CMK (cell line): ENCODE data around the gene FOXA2.

Experiments
- DNase-seq: peaks from one replicate; pipeline ENCODE4 v3.0.0-alpha.2; 2010; ENCODE audit warnings: low read depth

FOXA2 gene

DNA sequence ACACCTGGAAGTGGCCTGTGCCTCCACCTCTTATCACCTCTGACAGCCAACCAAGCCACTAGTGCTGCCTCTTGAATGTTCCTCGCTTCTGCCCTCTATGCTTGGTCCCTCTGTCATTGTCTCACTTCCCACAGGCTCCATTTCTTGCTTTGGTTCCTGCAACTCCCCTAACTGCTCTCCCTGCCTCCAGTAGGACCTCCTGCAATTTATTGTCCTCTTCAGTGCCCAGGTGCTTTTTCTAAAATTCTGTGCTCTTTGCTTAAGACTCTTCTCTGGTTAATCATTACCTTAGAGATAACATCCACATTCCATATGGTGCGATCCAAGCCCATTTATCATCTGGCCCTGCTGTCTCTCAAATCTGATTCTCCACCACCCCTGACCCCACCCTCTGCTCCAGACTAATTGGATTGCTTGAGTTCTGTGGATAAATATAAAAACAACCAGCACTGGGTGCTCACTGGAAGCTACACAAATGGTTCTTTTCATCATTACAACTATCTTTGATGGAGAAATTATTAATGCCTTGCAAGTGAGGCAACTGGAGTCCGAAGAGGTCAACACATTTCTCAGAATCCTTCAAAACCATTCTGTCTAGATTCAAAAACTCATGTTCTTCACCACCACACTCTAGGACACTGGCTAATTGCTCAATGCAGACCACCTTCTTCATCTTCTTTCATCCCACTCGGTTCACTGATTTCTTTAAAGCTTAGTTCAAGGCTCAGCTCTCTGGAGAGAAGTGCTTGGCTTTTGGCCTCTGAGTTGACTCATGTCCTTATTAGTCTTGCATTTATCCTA is 47.2 kb downstream of the FOXA2 start:
- no peak for DNase-seq

DNA sequence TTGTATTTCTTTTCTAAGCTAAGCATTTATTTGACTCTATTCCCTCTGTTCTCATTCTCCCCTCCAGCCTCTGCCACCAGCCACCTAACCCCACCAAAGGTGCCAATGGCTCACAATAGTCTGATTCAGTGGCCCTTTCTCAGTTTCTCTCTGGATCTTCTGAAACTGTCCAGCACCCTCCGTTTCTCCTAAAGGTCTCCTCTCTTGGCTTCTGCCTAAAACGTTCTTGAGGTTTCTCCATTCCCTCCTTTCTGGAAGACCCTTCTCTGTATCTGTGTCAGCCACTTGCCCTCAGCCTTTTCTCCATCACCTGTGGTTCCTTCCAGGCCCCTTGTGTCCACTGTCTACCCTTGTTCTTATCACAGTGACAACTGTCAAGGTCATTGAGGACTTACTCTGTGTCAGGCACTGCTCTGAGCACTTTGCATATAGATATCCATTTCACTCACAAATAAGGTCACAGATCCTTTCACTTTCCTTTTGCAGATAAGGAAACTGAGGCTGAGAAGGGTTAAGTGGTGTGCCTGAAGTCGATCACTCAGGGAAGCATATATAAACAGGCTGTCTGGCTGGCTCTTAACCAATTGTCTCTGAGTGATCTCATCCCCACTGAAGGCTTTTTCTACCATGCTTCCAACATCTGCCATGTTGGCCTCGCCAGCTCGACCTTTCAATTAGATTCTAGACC is 48.1 kb downstream of the FOXA2 start:
- DNase-seq: no peak

DNA sequence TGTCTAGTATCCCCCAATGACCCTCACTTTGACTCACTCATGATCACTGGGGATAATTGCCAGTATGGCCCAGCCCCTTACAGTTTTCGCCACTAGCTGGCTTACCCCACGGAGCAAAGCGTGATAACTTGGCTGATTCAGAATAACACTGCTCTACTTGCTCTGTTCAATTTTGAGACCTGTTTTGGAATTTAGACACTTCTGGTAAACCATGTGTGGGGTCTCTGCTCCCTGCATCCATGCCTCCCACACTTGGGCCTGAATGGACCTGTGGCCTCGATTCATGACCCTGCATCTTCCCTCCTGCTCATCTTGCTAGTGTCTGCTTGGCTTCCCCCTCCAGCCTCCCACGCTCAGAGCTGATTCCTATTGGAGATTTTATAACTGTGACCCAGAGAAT is 48.9 kb downstream of the FOXA2 start:
- DNase-seq: no peak

DNA sequence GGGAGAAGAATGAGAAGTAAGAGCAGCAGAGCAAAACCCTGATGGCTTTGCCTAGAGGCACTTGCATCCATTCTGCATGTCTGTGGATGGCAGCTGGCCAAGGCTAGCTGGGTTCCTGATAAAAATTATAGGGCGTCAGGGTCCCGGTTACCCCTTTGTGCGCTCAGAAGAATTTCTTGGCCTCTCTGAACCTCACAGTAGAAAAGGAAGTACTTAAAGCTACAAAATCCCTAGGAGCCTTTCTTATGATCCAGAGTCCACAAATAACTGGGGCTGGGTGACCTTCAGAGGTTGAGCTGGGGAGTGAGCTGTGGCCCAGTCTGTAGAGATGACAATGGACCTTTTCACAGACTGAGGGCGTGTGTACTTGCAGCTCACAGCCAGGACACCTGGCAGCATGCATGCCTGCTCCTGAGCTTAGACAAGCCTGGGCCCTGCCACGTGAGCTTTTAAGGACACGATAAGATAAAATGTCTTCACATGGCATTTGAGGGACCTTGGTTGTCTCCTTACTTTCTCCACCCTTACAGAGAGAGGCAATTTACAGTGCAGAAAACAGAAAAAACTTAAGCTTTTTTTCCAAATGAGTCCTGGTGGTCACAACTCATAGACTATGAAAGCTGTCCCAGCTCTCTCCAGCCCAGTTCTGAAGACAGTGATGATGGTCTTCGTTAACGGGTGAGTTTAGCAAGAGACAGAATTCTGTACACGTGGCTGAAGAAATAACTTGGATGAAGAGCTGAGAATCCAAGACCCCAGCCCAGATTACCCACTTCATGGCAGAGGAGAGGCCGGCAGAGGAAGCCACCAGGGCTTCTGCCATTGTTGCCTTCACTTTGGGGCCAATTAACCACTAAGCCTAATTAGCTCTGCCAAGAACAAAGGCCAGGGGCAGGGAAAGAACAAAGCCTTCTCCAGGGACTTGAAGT is 50.3 kb downstream of the FOXA2 start:
- DNase-seq: no peak

DNA sequence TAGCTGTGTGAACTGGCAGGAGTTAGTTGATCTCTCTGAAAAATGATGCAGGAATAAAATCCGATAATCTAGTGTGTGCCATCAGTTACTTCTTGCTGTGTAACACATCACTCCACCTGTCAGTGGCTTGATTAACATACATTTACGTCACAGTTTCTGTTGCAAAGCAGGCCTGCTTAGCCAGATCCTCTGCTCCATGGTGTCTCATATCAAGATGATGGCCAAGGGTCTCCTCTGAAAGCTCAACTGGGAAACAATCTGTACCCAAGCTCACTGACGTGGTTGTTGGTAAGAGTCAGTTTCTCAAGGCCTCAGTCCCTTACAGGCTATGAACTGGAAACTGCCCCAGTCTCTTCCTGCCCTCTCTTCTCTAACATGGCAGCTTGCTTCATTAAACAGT is 51.8 kb downstream of the FOXA2 start:
- no peak for DNase-seq

DNA sequence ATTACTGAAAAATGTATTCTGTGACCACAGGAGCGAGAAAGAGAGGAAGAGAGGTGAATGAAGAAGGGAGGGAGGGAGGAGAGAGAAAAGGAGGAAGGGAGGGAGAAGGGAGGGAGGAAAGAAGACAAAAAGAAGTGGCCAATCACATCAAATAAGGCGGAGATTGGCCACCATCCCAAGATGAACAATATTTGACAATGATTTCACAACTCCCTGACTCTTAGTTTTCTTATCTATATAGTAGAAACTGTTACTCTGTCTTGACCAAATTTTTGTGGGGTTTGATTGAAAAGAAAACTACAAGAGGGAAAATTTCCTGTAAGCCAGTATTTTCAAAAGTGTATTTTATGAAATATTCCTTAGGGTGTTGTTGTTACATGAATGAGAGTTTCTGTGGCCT is 52.6 kb downstream of the FOXA2 start:
- DNase-seq: no peak

DNA sequence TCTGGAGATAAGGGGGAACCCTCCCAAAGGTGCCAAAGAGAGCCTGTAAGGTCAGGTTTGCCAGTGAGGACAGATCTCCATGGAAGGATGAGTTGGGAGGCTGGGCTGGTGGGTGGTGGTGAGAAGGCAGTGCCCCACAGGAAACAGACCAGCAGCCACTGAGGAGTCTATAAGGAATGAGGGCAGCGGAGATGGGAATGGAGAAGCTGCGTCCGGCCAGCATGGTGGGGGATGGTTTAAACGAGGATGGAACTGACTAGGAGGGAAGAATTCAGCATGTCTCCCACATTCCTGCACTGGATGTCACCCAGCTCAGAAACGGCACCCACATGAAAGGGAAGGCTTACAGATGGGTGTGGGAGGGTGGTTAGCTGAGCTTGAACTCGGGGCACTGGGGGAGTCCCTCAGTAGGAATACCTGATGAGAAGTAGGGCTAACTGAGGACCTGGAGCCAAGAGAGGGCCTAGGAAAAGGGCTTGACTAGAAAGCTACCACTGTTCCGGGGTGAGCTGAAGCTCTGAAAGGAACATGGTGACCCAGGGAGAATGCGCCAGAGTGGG is 53.2 kb downstream of the FOXA2 start:
- DNase-seq: no peak
